G401 (cell line): ENCODE data around the gene IFT122. TPM values are rescaled to one million over a fixed set of nuclear protein-coding genes. Genes with fewer than 3 reads are reported as not detected.
"Not testable (repeated sequence)": the region's sequence is repeated elsewhere in the genome, so short reads cannot be mapped to it uniquely, and the experiment has no call there.

ENCODE experiments used
- DNase-seq: peaks from one replicate; pipeline ENCODE4 v3.0.0-alpha.2; 2015; ENCODE audit warnings: low spot score
- in situ Hi-C: cut with HindIII; loops from 2 replicates; pipeline ENCODE4 v1.10.0; 2016; ENCODE audit warnings: low sequenced_read_pairs, mixed read lengths
- total RNA-seq: library from RNA; depleted of rRNA; stranded (reverse); fragments of >200 nt; shearing (Covaris generic); gene quantifications from 2 replicates; pipeline ENCODE4 v1.2.3, GENCODE V29; 2014

The IFT122 gene
- total RNA-seq, 1 experiment from 2014 or later, result 14.6 TPM

GRCh38 chr3:129504471-129505100 is 64.6 kb downstream of the IFT122 start:
- in situ Hi-C loops, result no loop called here

GRCh38 chr3:129505341-129505740 is 65.3 kb downstream of the IFT122 start:
- peak; percentile 88 for DNase-seq
- in situ Hi-C loops, result no loop called here

More at GRCh38 chr3:129504471-129505100, 64.6 kb downstream of the IFT122 start:
- no peak for DNase-seq

- in situ Hi-C loops, result no loop called here
Observed at GRCh38 chr3:129506231-129506742, 66.3 kb downstream of the IFT122 start.

GRCh38 chr3:129507181-129507831 is 67.3 kb downstream of the IFT122 start:
- peak; percentile 83 for DNase-seq
- in situ Hi-C loops, result no loop called here

More at GRCh38 chr3:129506231-129506742, 66.3 kb downstream of the IFT122 start:
- DNase-seq, result no peak

- DNase-seq, result no peak
- in situ Hi-C loops, result no loop called here
Observed at GRCh38 chr3:129512595-129512994, 72.6 kb downstream of the IFT122 start.

GRCh38 chr3:129513705-129514104 is 73.7 kb downstream of the IFT122 start:
- no peak for DNase-seq
- in situ Hi-C loops, result no loop called here

GRCh38 chr3:129514110-129514509 is 74.1 kb downstream of the IFT122 start:
- in situ Hi-C loops, result no loop called here
- peak; percentile 58 for DNase-seq

GRCh38 chr3:129514563-129514962 is 74.5 kb downstream of the IFT122 start:
- in situ Hi-C loops, result no loop called here
- DNase-seq, result no peak

GRCh38 chr3:129515108-129515820 is 75.2 kb downstream of the IFT122 start:
- DNase-seq, in situ Hi-C loops: not testable (repeated sequence)

GRCh38 chr3:129515821-129516432 is 75.9 kb downstream of the IFT122 start:
- DNase-seq, in situ Hi-C loops: not testable (repeated sequence)

GRCh38 chr3:129517516-129517915 is 77.5 kb downstream of the IFT122 start:
- DNase-seq, result no peak
- in situ Hi-C loops, result no loop called here

GRCh38 chr3:129518038-129518561 is 78.1 kb downstream of the IFT122 start:
- in situ Hi-C loops, result no loop called here
- no peak for DNase-seq

GRCh38 chr3:129518581-129518980 is 78.6 kb downstream of the IFT122 start:
- DNase-seq, result no peak
- in situ Hi-C loops, result no loop called here

GRCh38 chr3:129519449-129519848 is 79.4 kb downstream of the IFT122 start:
- in situ Hi-C loops, result no loop called here
- DNase-seq, result no peak

GRCh38 chr3:129519896-129520715 is 80.1 kb downstream of the IFT122 start:
- DNase-seq, result no peak
- in situ Hi-C loops, result no loop called here

GRCh38 chr3:129520960-129521359 is 80.9 kb downstream of the IFT122 start:
- no peak for DNase-seq
- in situ Hi-C loops, result no loop called here

GRCh38 chr3:129521611-129522010 is 81.6 kb downstream of the IFT122 start:
- DNase-seq, result no peak

GRCh38 chr3:129522953-129523352 is 82.9 kb downstream of the IFT122 start:
- DNase-seq, result no peak
- in situ Hi-C loops, result no loop called here

More at GRCh38 chr3:129521611-129522010, 81.6 kb downstream of the IFT122 start:
- in situ Hi-C loops, result no loop called here

- in situ Hi-C loops, result no loop called here
Observed at GRCh38 chr3:129524081-129524480, 84.1 kb downstream of the IFT122 start.

More at GRCh38 chr3:129524081-129524480, 84.1 kb downstream of the IFT122 start:
- DNase-seq, result no peak
